HFF-Myc (cell line): Measurements from ENCODE around the gene RIOK1.

ENCODE experiments used
- DNase-seq: peaks from one replicate; pipeline ENCODE4 v3.0.0-alpha.2; 2011; ENCODE audit warnings: low read depth; ENCODE audit errors: extremely low read depth
- H3K4me3 ChIP-seq: replicated peaks from 2 replicates; pipeline ENCODE4 v1.5.1; 2011; ENCODE audit warnings: low read depth, mild to moderate bottlenecking, control low read depth, low read length
- TF ChIP-seq, protein P1 (sequence below): IDR thresholded peaks from 2 replicates; pipeline ENCODE4 v1.5.1; 2012; ENCODE audit warnings: mild to moderate bottlenecking, low read depth, low read length, control low read depth; ENCODE audit errors: missing control alignments

The RIOK1 gene

DNA sequence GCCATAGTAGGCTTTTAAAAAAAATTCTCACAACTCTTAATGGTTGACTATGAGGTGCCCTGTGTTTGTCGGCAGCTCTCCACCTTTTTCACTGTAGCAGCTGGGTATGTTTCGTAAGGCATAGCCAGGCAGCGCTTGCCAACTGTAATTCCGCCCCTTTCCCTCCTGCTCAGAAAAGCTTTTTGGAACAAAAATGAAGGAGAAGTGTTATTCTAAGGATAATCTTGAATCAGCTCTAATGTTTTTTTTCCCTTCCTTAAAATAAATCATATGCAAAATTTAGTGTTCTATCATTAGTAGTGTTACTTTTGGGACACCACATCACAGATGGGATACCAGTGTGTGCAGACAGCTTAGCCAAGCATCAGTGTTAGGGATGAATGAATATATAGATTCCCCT is 21.2 kb downstream of the RIOK1 start:
- TF ChIP-seq, protein P1, sequence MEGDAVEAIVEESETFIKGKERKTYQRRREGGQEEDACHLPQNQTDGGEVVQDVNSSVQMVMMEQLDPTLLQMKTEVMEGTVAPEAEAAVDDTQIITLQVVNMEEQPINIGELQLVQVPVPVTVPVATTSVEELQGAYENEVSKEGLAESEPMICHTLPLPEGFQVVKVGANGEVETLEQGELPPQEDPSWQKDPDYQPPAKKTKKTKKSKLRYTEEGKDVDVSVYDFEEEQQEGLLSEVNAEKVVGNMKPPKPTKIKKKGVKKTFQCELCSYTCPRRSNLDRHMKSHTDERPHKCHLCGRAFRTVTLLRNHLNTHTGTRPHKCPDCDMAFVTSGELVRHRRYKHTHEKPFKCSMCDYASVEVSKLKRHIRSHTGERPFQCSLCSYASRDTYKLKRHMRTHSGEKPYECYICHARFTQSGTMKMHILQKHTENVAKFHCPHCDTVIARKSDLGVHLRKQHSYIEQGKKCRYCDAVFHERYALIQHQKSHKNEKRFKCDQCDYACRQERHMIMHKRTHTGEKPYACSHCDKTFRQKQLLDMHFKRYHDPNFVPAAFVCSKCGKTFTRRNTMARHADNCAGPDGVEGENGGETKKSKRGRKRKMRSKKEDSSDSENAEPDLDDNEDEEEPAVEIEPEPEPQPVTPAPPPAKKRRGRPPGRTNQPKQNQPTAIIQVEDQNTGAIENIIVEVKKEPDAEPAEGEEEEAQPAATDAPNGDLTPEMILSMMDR: no peak
- DNase-seq: no peak
- H3K4me3 ChIP-seq: no peak overlapping the region

DNA sequence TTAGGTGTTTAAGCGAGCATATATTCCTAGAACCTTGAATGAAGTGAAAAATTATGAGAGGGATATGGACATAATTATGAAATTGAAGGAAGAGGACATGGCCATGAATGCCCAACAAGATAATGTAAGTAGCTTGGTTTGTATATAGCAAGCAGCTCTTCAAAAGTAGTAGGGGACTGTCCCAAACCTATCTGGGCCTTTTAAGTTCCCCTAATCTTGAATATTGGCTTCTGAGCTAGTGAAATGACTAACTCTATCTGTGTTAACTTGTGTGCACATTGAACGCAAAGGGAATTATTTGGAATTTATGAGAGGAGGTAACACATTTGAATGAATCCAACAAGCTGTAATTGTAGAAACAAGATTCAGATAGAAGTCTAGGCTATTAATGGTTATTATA is 21.7 kb downstream of the RIOK1 start:
- H3K4me3 ChIP-seq: no peak overlapping the region
- TF ChIP-seq, protein P1: no peak
- no peak for DNase-seq

DNA sequence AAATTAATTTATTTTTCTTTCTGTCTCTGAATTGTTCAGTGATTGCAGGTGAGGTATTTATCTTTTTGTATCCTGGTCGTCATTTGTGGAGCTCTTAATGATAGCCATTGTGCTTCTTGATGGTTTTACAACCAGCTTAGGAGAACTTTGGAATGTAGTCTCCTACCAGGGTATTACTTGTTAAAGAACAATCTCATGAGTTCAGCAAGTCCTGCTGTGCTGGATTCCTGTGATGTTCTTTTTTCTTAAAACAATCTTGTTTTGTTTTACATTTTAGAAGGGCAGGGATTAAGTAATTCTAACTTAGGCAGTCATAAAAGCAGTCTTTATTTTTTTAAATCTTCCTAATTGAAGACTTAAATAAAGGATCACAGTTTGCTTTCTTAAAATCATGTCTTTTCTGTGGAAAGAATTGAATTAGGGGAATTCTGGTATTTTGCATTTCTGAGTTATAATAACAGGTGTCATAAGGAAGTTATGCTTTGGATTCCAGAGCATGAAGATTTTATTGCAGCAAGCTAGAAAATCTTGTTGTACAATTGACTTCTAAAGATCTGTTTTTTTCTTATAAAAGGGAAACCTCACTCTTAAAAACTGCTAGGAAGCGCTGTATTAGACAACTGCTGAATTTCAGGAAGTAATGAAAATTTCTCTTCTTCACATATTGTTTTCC is 23.7 kb downstream of the RIOK1 start:
- TF ChIP-seq, protein P1: no peak

GRCh38 chr6:7414811-7415210 is 25.2 kb downstream of the RIOK1 start:
- TF ChIP-seq, protein P1: no peak
- no peak overlapping the region for H3K4me3 ChIP-seq
- no peak for DNase-seq

More for the DNA sequence above, 23.7 kb downstream of the RIOK1 start:
- no peak for DNase-seq
- no peak overlapping the region for H3K4me3 ChIP-seq

DNA sequence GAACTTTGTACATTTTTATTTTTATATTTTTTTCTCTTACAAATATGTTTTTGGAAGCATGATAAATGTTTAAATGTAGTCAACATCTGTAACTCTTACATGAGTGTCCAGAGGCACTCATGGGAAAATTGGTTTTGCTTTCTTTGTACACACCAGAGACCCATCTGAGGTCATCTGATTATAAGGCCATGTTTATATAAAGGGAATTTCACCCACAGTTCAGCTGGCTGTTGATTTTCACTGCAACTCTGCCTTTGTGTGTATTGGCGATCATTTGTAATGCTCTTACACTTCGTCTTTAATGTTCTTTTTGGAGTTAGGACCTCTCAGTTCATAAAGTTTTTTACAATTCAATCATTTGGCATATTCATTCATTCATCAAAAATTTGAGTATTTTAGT is 28.1 kb downstream of the RIOK1 start:
- TF ChIP-seq, protein P1: no peak

DNA sequence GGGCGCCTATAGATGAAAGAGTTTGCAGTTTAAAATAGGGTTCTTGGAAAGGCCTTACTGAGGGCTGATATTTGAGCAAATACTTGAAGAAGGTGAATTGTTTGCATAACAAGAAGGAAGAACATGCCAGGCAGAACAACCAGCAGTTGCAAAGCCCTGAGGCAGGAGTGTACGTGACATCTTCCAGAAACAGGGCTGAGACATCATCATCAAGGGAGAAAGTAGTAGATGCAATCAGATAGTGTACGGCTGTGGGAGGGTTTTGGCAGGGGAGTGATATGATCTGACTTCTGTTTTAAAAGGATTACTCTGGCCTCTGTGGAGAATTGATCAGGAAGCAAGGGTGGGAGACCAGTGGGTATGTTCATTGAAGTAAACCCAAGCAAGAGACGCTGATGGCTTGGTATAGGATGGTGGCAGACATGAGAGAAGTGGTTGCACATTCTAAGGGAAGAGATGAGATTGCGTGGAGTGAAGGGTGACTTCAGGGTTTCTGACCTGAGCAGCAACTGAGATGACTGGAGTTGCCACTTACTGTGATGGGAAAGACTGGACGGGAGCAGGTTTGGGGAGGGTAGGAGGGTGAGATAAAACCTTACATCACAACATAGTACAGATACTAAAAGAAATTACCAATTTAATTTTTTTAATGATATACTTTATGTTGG is 28.8 kb downstream of the RIOK1 start:
- TF ChIP-seq, protein P1: no peak
- no peak overlapping the region for H3K4me3 ChIP-seq
- DNase-seq: no peak

More for the DNA sequence above, 28.1 kb downstream of the RIOK1 start:
- DNase-seq: no peak
- H3K4me3 ChIP-seq: no peak overlapping the region
